Endothelial cell of umbilical vein (primary cell): ENCODE data around the gene CSNK2A3. TPM values are rescaled to one million over a fixed set of nuclear protein-coding genes. Genes with fewer than 3 reads are reported as not detected.

Experiments
- BruUV-seq: library from RNA; stranded (reverse); fragments of 400-500 nt; replicated peaks from 2 replicates; lab custom pipeline; 2021; lab: Mats Ljungman, UMichigan
- CTCF ChIA-PET: fragments of 300-600, 350-600 bp; sonication (Branson Sonifier 250); formaldehyde crosslinking; loops from one replicate; lab custom pipeline; 2021; ENCODE audit warnings: antibody characterized with exemption, inconsistent platforms; lab: Charles Lee
- POLR2A ChIA-PET: fragments of 300-600, 350-600 bp; sonication (Branson Sonifier 250); formaldehyde crosslinking; loops from one replicate; lab custom pipeline; 2021; ENCODE audit warnings: antibody characterized with exemption, inconsistent platforms; lab: Charles Lee
- DNase-seq: peaks from one replicate; pipeline ENCODE4 v3.0.0-alpha.2; 2011; ENCODE audit warnings: low read depth, low spot score
- FAIRE-seq: peaks from 2 replicates; lab custom pipeline; 2011; peaks lifted over from hg19 to GRCh38; lab: Jason Lieb, UNC
- H2AFZ ChIP-seq: 2 replicates; pipeline ENCODE4 v1.6.0; 2012; ENCODE audit warnings: low read depth, low read length, control low read depth, inconsistent platforms
- H3K27ac ChIP-seq: 2 replicates; pipeline ENCODE4 v1.5.1; 2011; ENCODE audit warnings: low read depth, mild to moderate bottlenecking, control low read depth, low read length, moderate library complexity; ENCODE audit not compliant: insufficient read depth
- H3K27me3 ChIP-seq, 2 experiments: 2 replicates each; pipeline versions ENCODE4 v1.6.0 to v1.6.1; 2011; ENCODE audit warnings: low read length in 2 of 2, mixed read lengths in 1 of 2; ENCODE audit not compliant: control insufficient read depth in 2 of 2, insufficient read depth in 2 of 2
- H3K36me3 ChIP-seq, 2 experiments: 2 replicates in 1 of 2; 3 replicates in 1 of 2; pipeline ENCODE4 v1.5.1; 2011; ENCODE audit warnings: low read length in 2 of 2, mild to moderate bottlenecking in 1 of 2, moderate library complexity in 1 of 2; ENCODE audit not compliant: control insufficient read depth in 2 of 2, insufficient read depth in 2 of 2; ENCODE audit errors: extremely low read depth in 1 of 2
- H3K4me1 ChIP-seq: 3 replicates; pipeline ENCODE4 v1.5.1; 2011; ENCODE audit warnings: mild to moderate bottlenecking, low read length; ENCODE audit not compliant: control insufficient read depth, insufficient read depth; ENCODE audit errors: extremely low read depth
- H3K4me2 ChIP-seq: 2 replicates; pipeline ENCODE4 v1.6.1; 2011; ENCODE audit warnings: low read length, control low read depth, mixed read lengths; ENCODE audit not compliant: insufficient read depth
- H3K4me3 ChIP-seq, 3 experiments: fragments of 200-600 bp in 1 of 3; sonication (generic), shearing (Covaris generic) in 1 of 3; replicated peaks in 1 of 3; 2 replicates each; pipeline ENCODE4 v1.5.1; 2011 to 2016; ENCODE audit warnings: control low read depth in 3 of 3, low read length in 3 of 3, mild to moderate bottlenecking in 2 of 3, inconsistent platforms in 1 of 3, low read depth in 1 of 3, moderate library complexity in 1 of 3; ENCODE audit not compliant: insufficient read depth in 1 of 3
- H3K79me2 ChIP-seq: 2 replicates; pipeline ENCODE4 v1.6.0; 2012; ENCODE audit warnings: low read length, inconsistent platforms; ENCODE audit not compliant: control insufficient read depth, insufficient read depth
- H3K9ac ChIP-seq: replicated peaks from 2 replicates; pipeline ENCODE3; 2011; ENCODE audit warnings: low read length, control low read depth; ENCODE audit not compliant: insufficient read depth; ENCODE audit errors: extremely low read depth
- H3K9me1 ChIP-seq: replicated peaks from 3 replicates; pipeline ENCODE4 v1.6.0; 2011; ENCODE audit warnings: mild to moderate bottlenecking, low read length; ENCODE audit not compliant: control insufficient read depth, insufficient read depth; ENCODE audit errors: extremely low read depth
- H3K9me3 ChIP-seq: replicated peaks from 2 replicates; pipeline ENCODE4 v1.5.1; 2012; ENCODE audit warnings: low read length, inconsistent platforms; ENCODE audit not compliant: control insufficient read depth, insufficient read depth
- H4K20me1 ChIP-seq: replicated peaks from 2 replicates; pipeline ENCODE3; 2011; ENCODE audit warnings: mild to moderate bottlenecking, low read length; ENCODE audit not compliant: control insufficient read depth, insufficient read depth; ENCODE audit errors: extremely low read depth
- EZH2 ChIP-seq: IDR thresholded peaks from 2 replicates; pipeline ENCODE4 v1.6.1; 2012; ENCODE audit warnings: borderline replicate concordance, low read depth, mild to moderate bottlenecking, moderate library complexity, low read length, inconsistent platforms; ENCODE audit not compliant: severe bottlenecking
- FOS ChIP-seq: IDR thresholded peaks from 2 replicates; pipeline ENCODE4 v1.6.1; 2011; ENCODE audit warnings: mild to moderate bottlenecking, low read length, moderate library complexity, borderline replicate concordance; ENCODE audit not compliant: insufficient read depth
- GATA2 ChIP-seq: IDR thresholded peaks from 2 replicates; pipeline ENCODE4 v1.7.0; 2011; ENCODE audit warnings: low read depth, mild to moderate bottlenecking, moderate library complexity, mixed read lengths, low read length; ENCODE audit not compliant: insufficient read length, insufficient read depth
- JUN ChIP-seq: IDR thresholded peaks from 2 replicates; pipeline ENCODE4 v1.6.1; 2011; ENCODE audit warnings: borderline replicate concordance, low read depth; ENCODE audit not compliant: insufficient read length, insufficient read depth
- MAX ChIP-seq: IDR thresholded peaks from 2 replicates; pipeline ENCODE4 v1.6.1; 2011; ENCODE audit not compliant: insufficient read depth, insufficient read length
- MYC ChIP-seq: IDR thresholded peaks from one replicate; pipeline ENCODE4 v1.6.1; 2011; ENCODE audit warnings: mild to moderate bottlenecking, low read depth, low read length
- POLR2A ChIP-seq: IDR thresholded peaks from 2 replicates; pipeline ENCODE4 v1.6.1; 2012; ENCODE audit warnings: low read depth, mild to moderate bottlenecking, control low read depth, low read length
- POLR2AphosphoS5 ChIP-seq: IDR thresholded peaks from 2 replicates; pipeline ENCODE4 v1.6.1; 2012; ENCODE audit warnings: low read depth, mild to moderate bottlenecking, control low read depth, low read length, moderate library complexity; ENCODE audit not compliant: insufficient read depth
- dilution Hi-C: fragments of 300-500 bp; cut with MboI; formaldehyde crosslinking; loops from one replicate; pipeline ENCODE4 v1.15.0; 2019; ENCODE audit warnings: low sequenced_read_pairs; ENCODE audit not compliant: extremely low pct_ligation_motif_present
- intact Hi-C: fragments of 100-400 bp; cut with micrococcal nuclease; formaldehyde crosslinking; loops from one replicate; pipeline ENCODE4 v1.10.0; 2022
- polyA plus RNA-seq, 4 experiments: library from polyadenylated mRNA; depleted of rRNA in 3 of 4; stranded (reverse) in 3 of 4; unstranded in 1 of 4; fragments of >200 nt; gene quantifications; 2 replicates each; pipeline versions ENCODE4 v1.2.1 to v1.2.3, GENCODE V29; 2011 to 2012; ENCODE audit warnings: missing spikeins in 1 of 4
- total RNA-seq: library from RNA; stranded (reverse); gene quantifications from 2 replicates; pipeline ENCODE4 v1.2.3, GENCODE V29; 2021
- TF ChIP-seq, protein P1 (sequence below), 2 donors: IDR thresholded peaks; 1 replicate in 1 of 2; 2 replicates in 1 of 2; pipeline ENCODE4 v1.5.1; 2011; ENCODE audit warnings: low read length in 2 of 2, mild to moderate bottlenecking in 2 of 2, moderate library complexity in 2 of 2, control low read depth in 1 of 2, inconsistent platforms in 1 of 2, low read depth in 1 of 2; ENCODE audit not compliant: insufficient read depth in 1 of 2; ENCODE audit errors: extremely low read depth in 1 of 2

CSNK2A3 gene
- total and polyA plus RNA-seq, 2 donors (not counting 3 experiments of a cell fraction or from before 2014, with no cell fraction given) = 0.41 TPM; not detected in 1

DNA sequence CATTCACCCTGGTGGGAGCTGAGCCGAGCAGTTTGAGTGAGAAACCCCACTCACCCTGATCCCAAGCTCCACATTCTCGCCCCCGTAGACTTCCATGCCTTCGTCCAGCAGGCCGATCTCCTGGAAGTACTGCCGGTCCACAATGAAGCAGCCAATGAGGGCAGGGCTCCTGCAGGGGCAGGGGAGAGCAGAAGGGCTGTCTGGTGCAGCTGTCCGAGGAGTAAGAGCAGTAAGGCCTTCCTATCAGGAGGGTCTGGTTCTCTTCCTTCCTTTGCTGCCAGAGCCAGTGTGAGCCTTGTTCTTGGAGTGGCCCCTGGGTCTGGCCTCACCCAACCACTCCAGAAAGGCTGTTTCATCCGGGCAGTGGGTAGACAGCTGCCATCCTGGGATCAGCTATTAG, 19.4 kb upstream of the CSNK2A3 start:
- DNase-seq (no peak), FAIRE-seq (no peak)
- no peaks in the 10 kb centered on the region for H3K27me3 ChIP-seq
- intact Hi-C loops (no loop called here), dilution Hi-C loops (no loop called here)
- no peak overlapping the region for H2AFZ ChIP-seq
- TF ChIP-seq POLR2AphosphoS5 (no peak), FOS (no peak), POLR2A (no peak), JUN (no peak), MYC (no peak), MAX (no peak), GATA2 (no peak), EZH2 (no peak)
- TF ChIP-seq, protein P1, sequence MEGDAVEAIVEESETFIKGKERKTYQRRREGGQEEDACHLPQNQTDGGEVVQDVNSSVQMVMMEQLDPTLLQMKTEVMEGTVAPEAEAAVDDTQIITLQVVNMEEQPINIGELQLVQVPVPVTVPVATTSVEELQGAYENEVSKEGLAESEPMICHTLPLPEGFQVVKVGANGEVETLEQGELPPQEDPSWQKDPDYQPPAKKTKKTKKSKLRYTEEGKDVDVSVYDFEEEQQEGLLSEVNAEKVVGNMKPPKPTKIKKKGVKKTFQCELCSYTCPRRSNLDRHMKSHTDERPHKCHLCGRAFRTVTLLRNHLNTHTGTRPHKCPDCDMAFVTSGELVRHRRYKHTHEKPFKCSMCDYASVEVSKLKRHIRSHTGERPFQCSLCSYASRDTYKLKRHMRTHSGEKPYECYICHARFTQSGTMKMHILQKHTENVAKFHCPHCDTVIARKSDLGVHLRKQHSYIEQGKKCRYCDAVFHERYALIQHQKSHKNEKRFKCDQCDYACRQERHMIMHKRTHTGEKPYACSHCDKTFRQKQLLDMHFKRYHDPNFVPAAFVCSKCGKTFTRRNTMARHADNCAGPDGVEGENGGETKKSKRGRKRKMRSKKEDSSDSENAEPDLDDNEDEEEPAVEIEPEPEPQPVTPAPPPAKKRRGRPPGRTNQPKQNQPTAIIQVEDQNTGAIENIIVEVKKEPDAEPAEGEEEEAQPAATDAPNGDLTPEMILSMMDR (IDR thresholded peaks at IDR 0.05; ENCODE audit: extremely low read depth in 1 of 2, insufficient read depth in 1 of 2, low read depth in 1 of 2, low read length in 2 of 2) = no peak
- no peaks in the 10 kb centered on the region for H3K9me1 ChIP-seq
- ChIA-PET POLR2A (no interaction called here), CTCF (no interaction called here)
- no peak overlapping the region for H3K27ac ChIP-seq
- H4K20me1 ChIP-seq = no peaks in the 10 kb centered on the region
- BruUV-seq = no TSS peak
- H3K9ac ChIP-seq = no peak overlapping the region
- H3K79me2 ChIP-seq = no peaks in the 10 kb centered on the region
- H3K9me3 ChIP-seq = no peaks in the 10 kb centered on the region
- H3K4me1 ChIP-seq = no peaks in the 10 kb centered on the region
- H3K4me2 ChIP-seq = no peak overlapping the region
- H3K36me3 ChIP-seq = no peaks in the 10 kb centered on the region
- H3K4me3 ChIP-seq = no peak overlapping the region
